ENCODE measurements around the gene SIN3B. TPM values are rescaled to one million over a fixed set of nuclear protein-coding genes. Genes with fewer than 3 reads are reported as not detected.

SIN3B gene
- total and polyA plus RNA-seq, 2 experiments from 2014 or later: 14.9 to 18.7 TPM

DNA sequence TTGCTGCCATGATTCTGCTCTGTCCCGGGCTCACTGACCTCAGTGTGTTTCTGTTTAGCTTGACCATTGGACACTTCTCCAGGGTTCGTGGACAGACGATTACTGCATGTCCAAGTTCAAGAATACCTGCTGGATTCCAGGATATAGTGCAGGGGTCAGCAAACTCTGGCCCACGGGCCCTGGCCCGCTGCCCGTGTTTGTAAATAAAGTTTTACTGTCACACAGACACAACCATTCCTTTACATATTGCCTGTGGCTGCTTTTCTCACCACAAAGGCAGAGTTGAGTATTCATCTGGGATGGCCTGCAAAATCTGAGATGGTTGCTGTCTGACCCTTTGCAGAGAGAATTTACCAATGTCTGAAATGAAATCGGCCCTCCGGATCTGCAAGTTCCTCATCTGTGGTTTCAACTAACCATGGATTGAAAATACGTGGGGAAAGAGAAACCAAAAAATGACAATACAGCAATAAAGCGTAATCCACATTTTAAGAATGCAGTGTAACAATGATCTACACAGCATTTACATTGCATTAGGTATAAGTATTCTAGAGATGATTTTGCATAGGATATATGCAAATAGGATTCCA, 33.7 kb downstream of the SIN3B start:
- Histone ChIP-seq H3K9ac (no peak overlapping the region), H3K36me3 (ENCODE audit: low read depth) (peaks cover 18% of the 10 kb centered on the region), H3K4me3 (no peak overlapping the region), H3K9me3 (ENCODE audit: low read depth) (no peaks in the 10 kb centered on the region), H4K20me1 (ENCODE audit: insufficient read depth) (no peaks in the 10 kb centered on the region), H3K9me2 (ENCODE audit: insufficient read depth) (no peaks in the 10 kb centered on the region), H3K4me2 (ENCODE audit: unreplicated experiment) (no peak overlapping the region), H3K27me3 (replicated peaks; ENCODE audit: insufficient read depth) (no peaks in the 10 kb centered on the region), H3K27ac (no peak overlapping the region), H3K4me1 (ENCODE audit: insufficient read depth) (no peaks in the 10 kb centered on the region), H3F3A (ENCODE audit: insufficient read depth) (no peaks in the 10 kb centered on the region), H3K79me2 (ENCODE audit: insufficient read depth) (no peaks in the 10 kb centered on the region), H2AFZ (no peak overlapping the region)
- TF ChIP-seq EZH2 (IDR thresholded peaks at IDR 0.05; ENCODE audit: insufficient read depth, poor library complexity, severe bottlenecking): no peak
- no peak for TF ChIP-seq EZH2phosphoT487 (IDR thresholded peaks at IDR 0.05; ENCODE audit: insufficient read depth, low read depth)
- DNase-seq: no peak
- in situ Hi-C loops (cut with MboI): no loop called here
- 97% methylated on average over 10 of the region's 10 CpGs for WGBS, 2 experiments (ENCODE audit: low coverage in 1 of 2, low lambda C conversion rate in 2 of 2, missing lambda C conversion rate in 2 of 2)

DNA sequence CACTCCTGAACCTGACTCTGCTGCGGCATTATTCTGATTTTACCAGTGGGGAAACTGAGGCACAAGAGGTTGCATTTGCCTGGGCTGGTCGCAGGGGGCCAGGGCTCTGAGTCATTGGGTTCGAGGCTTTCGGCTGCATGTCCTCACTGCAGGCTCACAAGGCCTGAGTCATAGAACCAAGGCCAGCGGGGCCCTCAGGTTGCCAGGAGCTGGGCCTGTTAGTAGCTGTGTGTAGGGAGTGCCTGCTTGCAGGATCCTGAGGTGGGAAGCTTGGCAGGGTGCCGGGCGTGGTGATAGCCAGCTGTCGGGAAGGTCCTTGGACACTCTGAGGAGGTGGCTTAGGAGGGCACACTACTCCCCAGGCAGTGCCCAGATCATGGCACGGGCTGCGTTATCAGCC, 38.0 kb downstream of the SIN3B start:
- Histone ChIP-seq H3F3A (ENCODE audit: insufficient read depth) (no peaks in the 10 kb centered on the region), H3K36me3 (ENCODE audit: low read depth) (peaks cover 23% of the 10 kb centered on the region), H4K20me1 (ENCODE audit: insufficient read depth) (no peaks in the 10 kb centered on the region), H2AFZ (no peak overlapping the region), H3K27me3 (replicated peaks; ENCODE audit: insufficient read depth) (no peaks in the 10 kb centered on the region), H3K4me3 (no peak overlapping the region), H3K9me3 (ENCODE audit: low read depth) (no peaks in the 10 kb centered on the region), H3K4me1 (ENCODE audit: insufficient read depth) (no peaks in the 10 kb centered on the region), H3K9me2 (ENCODE audit: insufficient read depth) (no peaks in the 10 kb centered on the region), H3K9ac (no peak overlapping the region), H3K4me2 (ENCODE audit: unreplicated experiment) (no peak overlapping the region), H3K79me2 (ENCODE audit: insufficient read depth) (no peaks in the 10 kb centered on the region), H3K27ac (no peak overlapping the region)
- TF ChIP-seq EZH2 (IDR thresholded peaks at IDR 0.05; ENCODE audit: insufficient read depth, poor library complexity, severe bottlenecking) (no peak), EZH2phosphoT487 (IDR thresholded peaks at IDR 0.05; ENCODE audit: insufficient read depth, low read depth) (no peak)
- in situ Hi-C loops (cut with MboI): no loop called here
- no peak for DNase-seq
- 96 to 97% methylated on average over 9 to 10 of the region's 10 CpGs for WGBS, 2 experiments (ENCODE audit: low coverage in 1 of 2, low lambda C conversion rate in 2 of 2, missing lambda C conversion rate in 2 of 2)

DNA sequence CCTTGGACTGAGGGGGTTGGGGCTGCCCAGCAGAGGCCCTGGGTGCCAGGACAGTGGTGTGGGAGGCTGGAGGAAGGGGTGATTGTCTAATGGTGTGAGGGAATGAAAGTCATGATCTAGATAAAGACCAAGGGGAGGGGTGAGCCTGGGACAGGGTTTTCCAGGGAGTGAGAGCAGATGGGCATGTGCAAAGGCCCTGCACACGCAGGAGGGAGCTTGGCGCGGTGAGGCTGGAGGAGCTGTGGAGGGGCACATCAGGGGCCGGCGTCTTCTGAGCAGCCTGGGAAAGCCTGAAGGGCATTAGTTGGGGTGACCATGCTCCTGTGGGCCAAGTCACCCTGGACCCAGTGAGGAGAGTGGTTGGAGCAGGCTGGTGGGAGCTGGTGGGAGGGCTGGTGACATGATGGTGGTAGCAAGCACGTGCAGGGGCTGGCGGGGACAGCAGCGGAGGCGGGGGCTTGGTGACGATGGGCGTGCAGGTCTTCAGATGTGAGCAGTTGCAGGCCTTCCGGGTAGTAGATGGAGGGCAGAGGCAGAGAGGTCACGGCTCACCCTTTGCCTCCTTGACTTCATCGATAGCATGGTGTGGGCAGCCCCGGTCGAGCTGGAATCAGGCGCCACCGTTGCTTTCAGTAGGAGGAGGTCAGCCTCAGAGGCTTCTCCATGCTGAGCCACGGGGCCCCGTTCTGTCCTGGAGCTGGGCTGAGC, 39.4 kb downstream of the SIN3B start:
- Histone ChIP-seq H3K4me1 (ENCODE audit: insufficient read depth) (no peaks in the 10 kb centered on the region), H3K27ac (no peak overlapping the region), H3K9me2 (ENCODE audit: insufficient read depth) (no peaks in the 10 kb centered on the region), H2AFZ (no peak overlapping the region), H3K9me3 (ENCODE audit: low read depth) (no peaks in the 10 kb centered on the region), H3K4me2 (ENCODE audit: unreplicated experiment) (no peak overlapping the region), H4K20me1 (ENCODE audit: insufficient read depth) (no peaks in the 10 kb centered on the region), H3K79me2 (ENCODE audit: insufficient read depth) (0 out of 2 replicates have a peak, but pooled peaks cover 1% of the 10 kb centered on the region), H3K36me3 (ENCODE audit: low read depth) (peaks cover 14% of the 10 kb centered on the region), H3K4me3 (no peak overlapping the region), H3F3A (ENCODE audit: insufficient read depth) (no peaks in the 10 kb centered on the region), H3K27me3 (replicated peaks; ENCODE audit: insufficient read depth) (no peaks in the 10 kb centered on the region), H3K9ac (no peak overlapping the region)
- WGBS, 2 experiments (ENCODE audit: low coverage in 1 of 2, low lambda C conversion rate in 2 of 2, missing lambda C conversion rate in 2 of 2): 93 to 96% methylated on average over 17 to 20 of the region's 20 CpGs
- no peak for TF ChIP-seq EZH2 (IDR thresholded peaks at IDR 0.05; ENCODE audit: insufficient read depth, poor library complexity, severe bottlenecking)
- no peak for TF ChIP-seq EZH2phosphoT487 (IDR thresholded peaks at IDR 0.05; ENCODE audit: insufficient read depth, low read depth)
- in situ Hi-C loops (cut with MboI): no loop called here
- DNase-seq: no peak

DNA sequence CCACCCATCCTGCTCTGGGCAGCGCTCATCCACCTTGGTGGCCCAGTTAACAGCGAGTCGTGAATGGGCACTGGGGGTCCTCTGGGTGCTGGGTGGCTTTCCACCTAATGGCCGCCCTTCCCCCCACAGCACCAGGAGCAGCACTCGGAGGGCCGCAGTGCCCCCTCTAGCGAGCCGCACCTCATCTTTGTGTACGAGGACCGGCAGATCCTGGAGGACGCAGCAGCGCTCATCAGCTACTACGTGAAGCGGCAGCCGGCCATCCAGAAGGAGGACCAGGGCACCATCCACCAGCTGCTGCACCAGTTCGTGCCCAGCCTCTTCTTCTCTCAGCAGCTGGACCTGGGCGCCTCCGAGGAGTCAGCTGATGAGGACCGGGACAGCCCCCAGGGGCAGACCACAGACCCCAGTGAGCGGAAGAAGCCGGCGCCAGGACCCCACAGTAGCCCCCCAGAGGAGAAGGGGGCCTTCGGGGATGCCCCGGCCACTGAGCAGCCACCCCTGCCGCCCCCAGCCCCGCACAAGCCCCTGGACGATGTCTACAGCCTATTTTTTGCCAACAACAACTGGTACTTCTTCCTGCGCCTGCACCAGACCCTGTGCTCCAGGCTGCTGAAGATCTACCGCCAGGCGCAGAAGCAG, 40.3 kb downstream of the SIN3B start:
- Histone ChIP-seq H3K9ac (no peak overlapping the region), H3K9me3 (ENCODE audit: low read depth) (no peaks in the 10 kb centered on the region), H3K4me3 (no peak overlapping the region), H3K79me2 (ENCODE audit: insufficient read depth) (peaks cover 10% of the 10 kb centered on the region), H3K4me1 (ENCODE audit: insufficient read depth) (no peaks in the 10 kb centered on the region), H3K36me3 (ENCODE audit: low read depth) (peaks cover 10% of the 10 kb centered on the region), H2AFZ (no peak overlapping the region), H4K20me1 (ENCODE audit: insufficient read depth) (no peaks in the 10 kb centered on the region), H3K9me2 (ENCODE audit: insufficient read depth) (no peaks in the 10 kb centered on the region), H3K27me3 (replicated peaks; ENCODE audit: insufficient read depth) (no peaks in the 10 kb centered on the region), H3F3A (ENCODE audit: insufficient read depth) (no peaks in the 10 kb centered on the region), H3K27ac (no peak overlapping the region), H3K4me2 (ENCODE audit: unreplicated experiment) (no peak overlapping the region)
- WGBS, 2 experiments (ENCODE audit: low coverage in 1 of 2, low lambda C conversion rate in 2 of 2, missing lambda C conversion rate in 2 of 2): 94 to 95% methylated on average over 24 to 30 of the region's 30 CpGs
- in situ Hi-C loops (cut with MboI): no loop called here
- no peak for DNase-seq
- no peak for TF ChIP-seq EZH2phosphoT487 (IDR thresholded peaks at IDR 0.05; ENCODE audit: insufficient read depth, low read depth)
- no peak for TF ChIP-seq EZH2 (IDR thresholded peaks at IDR 0.05; ENCODE audit: insufficient read depth, poor library complexity, severe bottlenecking)

Data from GM23248 (cell line).